HepG2 (cell line): ENCODE data around the gene FAM228B. TPM values are rescaled to one million over a fixed set of nuclear protein-coding genes. Genes with fewer than 3 reads are reported as not detected.

ENCODE experiments used
- ATAC-seq: fragments of 200-7000 bp; cut with Tn5 transposase; 3 replicates; pipeline ENCODE4 v1.9.1; 2020; ENCODE audit warnings: mild to moderate bottlenecking, moderate library complexity
- BruUV-seq: library from RNA; stranded (reverse); fragments of 400-500 nt; replicated peaks from 2 replicates; lab custom pipeline; 2021; lab: Mats Ljungman, UMichigan
- CTCF ChIA-PET: fragments of 300-600 bp; formaldehyde crosslinking; extraction: SDS; loops from one replicate; lab custom pipeline; 2021; ENCODE audit warnings: low total read pairs, inconsistent platforms, low intra/inter-chr PET ratio; lab: Yijun Ruan, JAX
- POLR2A ChIA-PET: fragments of 350-600 bp; sonication (Branson Sonifier 250); formaldehyde crosslinking; loops from one replicate; lab custom pipeline; 2020; ENCODE audit warnings: antibody characterized with exemption, inconsistent platforms; lab: Yijun Ruan, JAX
- DNase-seq: peaks from one replicate; pipeline ENCODE4 v3.0.0-alpha.2; 2015; ENCODE audit warnings: low spot score
- FAIRE-seq: peaks from 3 replicates; lab custom pipeline; 2011; peaks lifted over from hg19 to GRCh38; lab: Jason Lieb, UNC
- H2AFZ ChIP-seq: one replicate; pipeline ENCODE4 v1.6.1; 2011; ENCODE audit warnings: low read length, inconsistent platforms
- H3K27ac ChIP-seq: fragments of 300-600 bp; 3 replicates; pipeline ENCODE4 v1.8.0; 2011; ENCODE audit warnings: mixed run types, mild to moderate bottlenecking, mixed read lengths, low read length, inconsistent platforms; ENCODE audit not compliant: insufficient read depth; ENCODE audit errors: extremely low read length
- H3K27me3 ChIP-seq, 2 experiments: fragments of 200-600 bp in 1 of 2; 2 replicates in 1 of 2; 3 replicates in 1 of 2; pipeline versions ENCODE4 v1.6.0 to v1.8.0; 2011; ENCODE audit warnings: low read length in 2 of 2, mild to moderate bottlenecking in 2 of 2, moderate library complexity in 2 of 2, inconsistent platforms in 1 of 2; ENCODE audit not compliant: insufficient read depth in 2 of 2, control insufficient read depth in 1 of 2
- H3K36me3 ChIP-seq, 2 experiments: fragments of 200-600 bp in 1 of 2; replicated peaks in 1 of 2; 2 replicates in 1 of 2; 3 replicates in 1 of 2; pipeline versions ENCODE4 v1.5.1 to v1.8.0; 2011; ENCODE audit warnings: low read length in 2 of 2, inconsistent platforms in 1 of 2; ENCODE audit not compliant: insufficient read depth in 2 of 2, control insufficient read depth in 1 of 2
- H3K4me1 ChIP-seq: 2 replicates; pipeline ENCODE4 v1.5.1; 2012; ENCODE audit warnings: low read length, inconsistent platforms; ENCODE audit not compliant: insufficient read depth
- H3K4me2 ChIP-seq: 2 replicates; pipeline ENCODE4 v1.6.0; 2011; ENCODE audit warnings: low read depth, low read length, inconsistent platforms
- H3K4me3 ChIP-seq, 3 experiments: fragments of 200-600 bp in 1 of 3; sonication (generic), shearing (Covaris generic) in 1 of 3; replicated peaks in 1 of 3; 2 replicates each; pipeline ENCODE4 v1.5.1; 2011 to 2016; ENCODE audit warnings: low read length in 3 of 3, inconsistent platforms in 2 of 3, low read depth in 2 of 3, mild to moderate bottlenecking in 2 of 3, control low read depth in 1 of 3, mixed read lengths in 1 of 3; ENCODE audit not compliant: insufficient read depth in 1 of 3
- H3K79me2 ChIP-seq: one replicate; pipeline ENCODE4 v1.6.1; 2011; ENCODE audit warnings: low read length, inconsistent platforms; ENCODE audit not compliant: insufficient read depth
- H3K9ac ChIP-seq: 2 replicates; pipeline ENCODE4 v1.6.0; 2011; ENCODE audit warnings: mild to moderate bottlenecking, low read depth, low read length, inconsistent platforms; ENCODE audit not compliant: insufficient read depth
- H3K9me3 ChIP-seq: 2 replicates; pipeline ENCODE4 v1.5.1; 2012; ENCODE audit warnings: mild to moderate bottlenecking, low read length
- H4K20me1 ChIP-seq: 2 replicates; pipeline ENCODE4 v1.6.0; 2011; ENCODE audit warnings: inconsistent platforms, mild to moderate bottlenecking, low read length, moderate library complexity; ENCODE audit not compliant: insufficient read depth
- FOXP1 ChIP-seq, 2 experiments: fragments of 450-650 bp in 1 of 2; IDR thresholded peaks; 2 replicates each; pipeline ENCODE4 v1.6.1; 2017 to 2018; ENCODE audit warnings: antibody characterized with exemption in 1 of 2
- MIER2 ChIP-seq: IDR thresholded peaks from 2 replicates; pipeline ENCODE4 v1.6.1; 2016; ENCODE audit warnings: missing biosample characterization, missing genetic modification reagents
- NFYB ChIP-seq: sonication (generic); formaldehyde crosslinking; IDR thresholded peaks from 2 replicates; pipeline ENCODE4 v1.4.0; 2020; ENCODE audit warnings: missing genetic modification reagents
- NR2F2 ChIP-seq: IDR thresholded peaks from 2 replicates; pipeline ENCODE4 v1.6.1; 2012; ENCODE audit warnings: low read depth, inconsistent platforms, borderline replicate concordance
- SIN3A ChIP-seq: IDR thresholded peaks from 2 replicates; pipeline ENCODE4 v1.6.1; 2011; ENCODE audit warnings: low read depth, mild to moderate bottlenecking, control low read depth, low read length, borderline replicate concordance
- ZNF17 ChIP-seq: sonication (generic); formaldehyde crosslinking; IDR thresholded peaks from 2 replicates; pipeline ENCODE4 v1.5.0; 2020; ENCODE audit warnings: mild to moderate bottlenecking, missing genetic modification reagents
- ZNF207 ChIP-seq: fragments of 450-650 bp; IDR thresholded peaks from 2 replicates; pipeline ENCODE4 v1.6.1; 2016; ENCODE audit warnings: antibody characterized with exemption, borderline replicate concordance
- ZNF333 ChIP-seq: sonication (generic); formaldehyde crosslinking; IDR thresholded peaks from 2 replicates; pipeline ENCODE4 v1.4.0; 2020; ENCODE audit warnings: mild to moderate bottlenecking, missing genetic modification reagents, borderline replicate concordance
- ZNF501 ChIP-seq: sonication (generic); formaldehyde crosslinking; IDR thresholded peaks from 2 replicates; pipeline ENCODE4 v1.5.1; 2020; ENCODE audit warnings: mild to moderate bottlenecking, moderate library complexity, missing genetic modification reagents
- ZNF570 ChIP-seq: sonication (generic); formaldehyde crosslinking; IDR thresholded peaks from 2 replicates; pipeline ENCODE4 v1.4.0; 2020; ENCODE audit warnings: mild to moderate bottlenecking, missing genetic modification reagents, borderline replicate concordance
- WGBS: methylation state at CpG from one replicate; pipeline ENCODE4 v1.1.6; 2017; ENCODE audit warnings: low lambda C conversion rate; 5-methylcytosine and 5-hydroxymethylcytosine counted together
- in situ Hi-C: cut with HindIII; loops from 2 replicates; pipeline ENCODE4 v1.10.0; 2017; ENCODE audit warnings: low pct_unique_long_range_greater_than_20kb; ENCODE audit not compliant: extremely low pct_ligation_motif_present
- intact Hi-C: fragments of 100-400 bp; cut with micrococcal nuclease; formaldehyde crosslinking; loops from one replicate; pipeline ENCODE4 v1.10.0; 2022; ENCODE audit not compliant: unreplicated experiment
- polyA plus RNA-seq, 8 experiments: library from polyadenylated mRNA; depleted of rRNA in 3 of 8; stranded (reverse) in 7 of 8; unstranded in 1 of 8; fragments of >200 nt; fragmentation: Illumina TruSeq in 4 of 8; extraction: Trizol in 4 of 8; gene quantifications; 2 replicates each; pipeline versions ENCODE4 v1.2.1 to v1.2.3, GENCODE V29; 2011 to 2016; ENCODE audit warnings: low read depth in 4 of 8, missing spikeins in 1 of 8, mixed read lengths in 1 of 8; ENCODE audit not compliant: insufficient read depth in 1 of 8
- total RNA-seq, 5 experiments: library from RNA; depleted of rRNA; stranded (reverse); fragments of >200 nt; fragmentation: Illumina TruSeq; extraction: Trizol; gene quantifications; 2 replicates each; pipeline ENCODE4 v1.2.3, GENCODE V29; 2016; ENCODE audit warnings: low read depth in 1 of 5

Gene FAM228B
- total and polyA plus RNA-seq, 2 of the 13 experiments (the other 11 are each of a cell fraction or from before 2014, with no cell fraction given): 0.79 to 1.1 TPM

DNA sequence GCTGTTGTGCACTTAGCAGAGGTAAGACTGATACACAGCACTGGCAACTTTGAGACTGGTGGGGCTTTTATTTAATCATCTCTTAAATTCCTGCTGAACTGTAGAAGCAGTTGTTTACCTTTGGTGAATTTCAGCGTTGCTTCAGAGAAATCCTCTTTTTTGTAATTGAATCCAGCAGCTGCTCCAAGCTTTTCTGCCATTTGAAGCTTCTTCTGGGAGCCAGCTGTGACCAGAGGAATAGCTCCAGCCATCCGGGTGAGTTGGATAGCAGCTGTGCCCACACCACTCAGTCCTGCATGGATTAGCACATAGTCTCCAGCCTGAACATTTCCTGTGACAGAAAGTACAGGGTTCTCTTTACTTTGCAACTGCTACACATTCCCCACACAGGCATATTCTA, 42.6 kb upstream of the FAM228B start:
- 84% methylated on average over 2 of the region's 2 CpGs for WGBS
- no peak for ATAC-seq
- Histone ChIP-seq H3K27ac (no peak overlapping the region), H2AFZ (no peak overlapping the region), H3K4me1 (peaks cover 20% of the 10 kb centered on the region), H3K36me3 (peaks cover 5 to 9% of the 10 kb centered on the region in 2 experiments; a peak in 3 of 5 replicates), H3K4me3 (no peak overlapping the region), H3K27me3 (no peaks in the 10 kb centered on the region; a peak in 1 of 5 replicates), H3K79me2 (peaks cover 3% of the 10 kb centered on the region), H3K9ac (no peak overlapping the region), H3K4me2 (no peak overlapping the region), H4K20me1 (no peaks in the 10 kb centered on the region), H3K9me3 (no peaks in the 10 kb centered on the region)
- FAIRE-seq: no peak
- ChIA-PET POLR2A (interaction anchor here (4.0 kb wide), 1 partner anchor 33 kb away, joined by 13 read pairs; the partner anchor contains the start of gene WDCP), CTCF (no interaction called here)
- intact Hi-C loops (loop anchor here (5.0 kb wide), 1 partner anchor 258 kb away; no protein-coding TSS in a partner anchor), in situ Hi-C loops (loop anchor here (10.0 kb wide), 1 partner anchor 84 kb away; no protein-coding TSS in a partner anchor)
- no peak for DNase-seq
- TF ChIP-seq SIN3A: no peak
- no peak for TF ChIP-seq FOXP1 (IDR thresholded peaks at IDR 0.05)
- no peak for TF ChIP-seq FOXP1 (CRISPR knock-in tag; IDR thresholded peaks at IDR 0.05)
- TF ChIP-seq ZNF501: no peak
- no peak for TF ChIP-seq ZNF333 (CRISPR knock-in tag)
- no peak for TF ChIP-seq NR2F2
- no peak for TF ChIP-seq ZNF207
- no peak for TF ChIP-seq ZNF17 (CRISPR knock-in tag)
- no peak for TF ChIP-seq MIER2 (CRISPR knock-in tag)
- TF ChIP-seq NFYB (CRISPR knock-in tag): no peak
- no peak for TF ChIP-seq ZNF570 (CRISPR knock-in tag)
- no TSS peak for BruUV-seq
